Vagina (tissue), 2 donors: ENCODE measurements around the gene TPPP. TPM values are rescaled to one million over a fixed set of nuclear protein-coding genes. Genes with fewer than 3 reads are reported as not detected.

ENCODE experiments used
- DNase-seq, 2 donors: peaks; one replicate each; pipeline ENCODE4 v3.0.0-alpha.2; 2017; ENCODE audit errors: extremely low spot score in 2 of 2
- H3K27ac ChIP-seq: fragments of 200-600 bp; sonication (generic); one replicate; pipeline ENCODE4 v1.5.1; 2019
- H3K27me3 ChIP-seq: fragments of 200-600 bp; sonication (generic); one replicate; pipeline ENCODE4 v1.5.1; 2019
- H3K36me3 ChIP-seq, 2 donors: fragments of 200-600 bp; sonication (generic); one replicate each; pipeline ENCODE4 v1.5.1; 2017 to 2019
- H3K4me1 ChIP-seq: fragments of 200-600 bp; sonication (generic); one replicate; pipeline ENCODE4 v1.5.1; 2019
- H3K4me3 ChIP-seq, 2 donors: fragments of 200-600 bp; sonication (generic); 1 replicate in 1 of 2; 2 replicates in 1 of 2; pipeline ENCODE4 v1.5.1; 2016 to 2019
- H3K9me3 ChIP-seq: fragments of 200-600 bp; sonication (generic); one replicate; pipeline ENCODE4 v1.5.1; 2019
- POLR2A ChIP-seq, 2 donors: fragments of 450-650 bp; IDR thresholded peaks; one replicate each; pipeline ENCODE4 v1.6.1; 2017; ENCODE audit warnings: antibody characterized with exemption in 2 of 2, mild to moderate bottlenecking in 2 of 2, moderate library complexity in 2 of 2
- POLR2AphosphoS5 ChIP-seq, 2 donors: sonication (generic); formaldehyde crosslinking; IDR thresholded peaks; one replicate each; pipeline ENCODE4 v1.9.0; 2017; ENCODE audit warnings: antibody characterized with exemption in 2 of 2, mild to moderate bottlenecking in 2 of 2, low read depth in 1 of 2; ENCODE audit not compliant: insufficient read depth in 1 of 2
- intact Hi-C: fragments of 100-400 bp; cut with DNase I; formaldehyde crosslinking; loops from one replicate; pipeline ENCODE4 v1.15.1; 2023
- total RNA-seq: library from RNA; depleted of rRNA; stranded (reverse); fragments of >200 nt; gene quantifications from one replicate; pipeline ENCODE4 v1.2.3, GENCODE V29; 2016
- TF ChIP-seq, protein P1 (sequence below), 3 experiments: fragments of 450-650 bp in 2 of 3; fragments of 200-600 bp in 1 of 3; sonication (generic) in 1 of 3; IDR thresholded peaks; one replicate each; pipeline ENCODE4 v1.5.1; 2017 to 2019; ENCODE audit warnings: antibody characterized with exemption in 3 of 3, mild to moderate bottlenecking in 2 of 3, moderate library complexity in 2 of 3

TPPP gene
- total RNA-seq, 1 donor from 2014 or later: 4.7 TPM

DNA sequence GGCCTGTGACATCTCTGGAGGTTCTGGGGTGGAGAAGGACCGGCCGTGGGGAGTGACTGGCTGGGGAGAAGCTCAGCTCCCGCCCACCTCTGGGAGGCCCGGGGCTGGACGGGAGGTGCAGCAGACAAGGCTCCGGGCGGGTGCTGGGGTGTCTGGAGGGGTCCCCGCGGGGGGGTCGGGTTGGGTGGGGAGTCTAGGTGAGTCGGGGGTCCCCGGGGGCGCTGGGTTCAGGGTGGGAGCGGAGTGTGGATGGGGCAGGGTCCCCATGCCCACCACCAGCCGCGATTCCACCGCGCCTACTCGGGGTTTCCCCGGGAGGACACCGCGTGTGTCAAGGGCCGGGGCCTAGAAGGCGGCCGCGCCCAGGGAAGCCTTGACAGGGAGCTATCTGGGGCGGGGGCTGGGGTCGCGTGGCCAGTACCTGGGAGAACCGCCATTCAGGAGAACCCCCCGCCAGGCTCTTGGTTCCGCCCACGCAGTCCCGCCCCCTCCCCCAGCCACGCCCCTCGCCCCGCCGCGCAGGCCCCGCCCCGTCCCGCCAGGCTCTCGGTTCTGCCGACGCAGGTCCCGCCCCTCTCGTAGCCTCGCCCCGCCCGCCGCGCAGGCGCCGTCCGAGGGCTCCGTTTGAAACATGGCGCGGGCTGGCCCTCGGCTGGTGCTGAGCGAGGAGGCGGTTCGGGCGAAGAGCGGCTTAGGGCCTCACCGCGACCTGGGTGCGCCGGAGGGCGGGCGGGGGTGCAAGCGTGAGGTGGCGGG is 81.2 kb downstream of the TPPP start, which contains the start of gene CEP72:
Gene CEP72, plus strand, starts transcription at position 610 of the 756 bp plus-strand sequence. Its CDS starts 22 bp downstream, at position 632.
- H3K27ac ChIP-seq: peak within 1 kb of the TSS; percentile 73
- peaks cover 11% of the 10 kb centered on the region for H3K4me1 ChIP-seq
- intact Hi-C loops: no loop called here
- no peaks in the 10 kb centered on the region for H3K9me3 ChIP-seq
- no peaks in the 10 kb centered on the region for H3K27me3 ChIP-seq
- no peaks in the 10 kb centered on the region for H3K36me3 ChIP-seq
- H3K4me3 ChIP-seq: peak within 1 kb of the TSS; percentile 91
- TF ChIP-seq, protein P1, sequence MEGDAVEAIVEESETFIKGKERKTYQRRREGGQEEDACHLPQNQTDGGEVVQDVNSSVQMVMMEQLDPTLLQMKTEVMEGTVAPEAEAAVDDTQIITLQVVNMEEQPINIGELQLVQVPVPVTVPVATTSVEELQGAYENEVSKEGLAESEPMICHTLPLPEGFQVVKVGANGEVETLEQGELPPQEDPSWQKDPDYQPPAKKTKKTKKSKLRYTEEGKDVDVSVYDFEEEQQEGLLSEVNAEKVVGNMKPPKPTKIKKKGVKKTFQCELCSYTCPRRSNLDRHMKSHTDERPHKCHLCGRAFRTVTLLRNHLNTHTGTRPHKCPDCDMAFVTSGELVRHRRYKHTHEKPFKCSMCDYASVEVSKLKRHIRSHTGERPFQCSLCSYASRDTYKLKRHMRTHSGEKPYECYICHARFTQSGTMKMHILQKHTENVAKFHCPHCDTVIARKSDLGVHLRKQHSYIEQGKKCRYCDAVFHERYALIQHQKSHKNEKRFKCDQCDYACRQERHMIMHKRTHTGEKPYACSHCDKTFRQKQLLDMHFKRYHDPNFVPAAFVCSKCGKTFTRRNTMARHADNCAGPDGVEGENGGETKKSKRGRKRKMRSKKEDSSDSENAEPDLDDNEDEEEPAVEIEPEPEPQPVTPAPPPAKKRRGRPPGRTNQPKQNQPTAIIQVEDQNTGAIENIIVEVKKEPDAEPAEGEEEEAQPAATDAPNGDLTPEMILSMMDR (IDR thresholded peaks at IDR 0.05): no peak
- TF ChIP-seq POLR2A (IDR thresholded peaks at IDR 0.05) (no peak), POLR2AphosphoS5 (IDR thresholded peaks at IDR 0.05; ENCODE audit: insufficient read depth in 1 of 2, low read depth in 1 of 2) (no peak)
- DNase-seq: no peak

DNA sequence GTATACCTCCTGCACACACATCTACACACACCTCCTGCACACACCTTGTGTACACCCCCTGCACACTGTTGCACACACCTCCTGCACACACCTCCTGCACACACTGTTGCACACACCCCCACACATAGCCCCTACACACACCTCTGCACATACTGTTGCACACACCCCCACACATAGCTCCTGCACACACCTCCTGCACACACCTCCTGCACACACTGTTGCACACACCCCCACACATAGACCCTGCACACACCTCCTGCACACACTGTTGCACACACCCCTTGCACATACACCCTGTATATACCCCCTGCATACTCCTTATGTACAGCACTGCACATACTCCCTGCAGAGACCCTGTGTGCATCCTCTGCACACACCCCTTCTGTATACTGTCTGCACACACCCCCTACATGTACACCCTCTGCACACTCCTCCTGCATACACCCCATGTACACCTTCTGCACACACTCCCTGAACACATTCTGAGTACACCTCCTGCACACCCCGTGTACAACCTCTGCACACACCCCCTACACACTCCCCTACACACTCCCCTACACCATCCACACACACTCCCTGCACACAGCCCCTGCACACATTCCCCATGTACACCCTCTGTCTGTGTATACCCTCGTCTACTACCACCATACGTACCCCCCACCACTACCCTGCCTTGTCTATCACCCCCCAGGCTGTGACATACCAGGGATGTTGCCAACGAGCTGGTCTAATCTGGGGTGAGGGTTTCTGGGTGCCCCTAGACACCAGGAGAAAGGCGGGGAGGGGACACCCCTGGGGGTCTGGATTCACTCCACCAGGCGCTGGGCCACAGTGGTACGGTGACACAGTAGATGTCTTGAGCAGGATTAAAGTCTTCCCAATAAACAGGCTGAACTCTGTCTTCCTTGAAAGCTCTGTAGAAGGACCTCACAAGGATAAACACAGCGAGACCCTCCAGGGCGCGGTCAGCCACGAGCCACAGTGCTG is 82.1 kb downstream of the TPPP start:
- Histone ChIP-seq H3K4me3 (peak overlapping the region; percentile 91), H3K9me3 (no peaks in the 10 kb centered on the region), H3K36me3 (no peaks in the 10 kb centered on the region), H3K4me1 (peaks cover 11% of the 10 kb centered on the region), H3K27me3 (no peaks in the 10 kb centered on the region), H3K27ac (peak overlapping the region; percentile 73)
- no peak for TF ChIP-seq POLR2A (IDR thresholded peaks at IDR 0.05)
- TF ChIP-seq, protein P1 (IDR thresholded peaks at IDR 0.05): no peak
- TF ChIP-seq POLR2AphosphoS5 (IDR thresholded peaks at IDR 0.05; ENCODE audit: insufficient read depth in 1 of 2, low read depth in 1 of 2): no peak
- intact Hi-C loops: no loop called here
- DNase-seq: no peak

DNA sequence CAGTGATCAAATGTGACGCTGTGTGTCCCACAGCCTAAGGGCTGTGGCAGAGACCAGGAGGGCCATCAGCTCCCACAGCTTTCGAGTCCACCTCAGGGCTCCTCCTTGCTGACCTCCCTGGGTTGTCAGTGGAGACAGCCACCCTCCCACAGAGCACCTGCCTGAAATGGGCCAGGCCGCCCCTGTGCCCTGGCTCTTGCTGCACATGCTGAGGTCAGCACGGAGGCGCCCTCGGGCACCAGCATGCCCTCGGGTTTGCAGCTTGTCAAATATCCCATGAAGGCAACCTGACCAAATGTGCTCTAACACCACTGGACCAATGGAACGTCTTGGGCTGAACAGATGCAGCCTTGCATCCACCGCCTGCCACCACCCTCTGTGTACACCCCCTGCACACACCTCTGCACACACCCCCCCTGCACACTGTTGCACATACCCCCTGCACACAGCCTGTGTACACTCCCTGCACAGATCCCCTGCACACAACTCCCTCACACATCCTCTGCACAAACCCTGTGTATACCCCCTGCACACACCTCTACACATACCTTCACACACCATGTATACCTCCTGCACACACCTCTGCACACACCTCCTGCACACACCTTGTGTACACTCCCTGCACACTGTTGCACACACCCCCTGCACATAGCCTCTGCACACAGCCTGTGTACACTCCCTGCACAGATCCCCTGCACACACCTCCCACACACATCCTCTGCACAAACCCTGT is 83.0 kb downstream of the TPPP start:
- intact Hi-C loops: no loop called here
- no peak for DNase-seq
- TF ChIP-seq POLR2AphosphoS5 (IDR thresholded peaks at IDR 0.05; ENCODE audit: insufficient read depth in 1 of 2, low read depth in 1 of 2) (no peak), POLR2A (IDR thresholded peaks at IDR 0.05) (no peak)
- TF ChIP-seq, protein P1 (IDR thresholded peaks at IDR 0.05): no peak
- Histone ChIP-seq H3K36me3 (no peaks in the 10 kb centered on the region), H3K27me3 (no peaks in the 10 kb centered on the region), H3K27ac (no peak overlapping the region), H3K4me3 (no peak overlapping the region), H3K9me3 (no peaks in the 10 kb centered on the region), H3K4me1 (peaks cover 11% of the 10 kb centered on the region)

Other genes starting within 250 kb of the TPPP start
- gene SLC9A3, start 168.9 kb downstream of the TPPP start, total RNA-seq: 3.9 TPM
- 20.1 TPM for gene CEP72, start 81.0 kb downstream of the TPPP start, total RNA-seq
- 2.7 TPM for gene ZDHHC11B, start 91.4 kb upstream of the TPPP start, total RNA-seq
- 5.6 TPM for gene ZDHHC11, start 157.6 kb upstream of the TPPP start, total RNA-seq
- gene BRD9, start 199.4 kb upstream of the TPPP start, total RNA-seq: 47.4 TPM
- 3.7 TPM for gene TRIP13, start 199.5 kb upstream of the TPPP start, total RNA-seq